Stimulated activated CD8-positive, alpha-beta memory T cell treated with anti-CD3 and anti-CD28 coated beads, Interleukin-15, amount 100 ng/mL, for 48 hours (primary cell): Measurements from ENCODE around the gene NCOA7.

Experiments
- DNase-seq, 2 donors: peaks; one replicate each; pipeline ENCODE4 v3.0.0-alpha.2; 2020; ENCODE audit warnings: low read depth in 2 of 2

Gene NCOA7

DNA sequence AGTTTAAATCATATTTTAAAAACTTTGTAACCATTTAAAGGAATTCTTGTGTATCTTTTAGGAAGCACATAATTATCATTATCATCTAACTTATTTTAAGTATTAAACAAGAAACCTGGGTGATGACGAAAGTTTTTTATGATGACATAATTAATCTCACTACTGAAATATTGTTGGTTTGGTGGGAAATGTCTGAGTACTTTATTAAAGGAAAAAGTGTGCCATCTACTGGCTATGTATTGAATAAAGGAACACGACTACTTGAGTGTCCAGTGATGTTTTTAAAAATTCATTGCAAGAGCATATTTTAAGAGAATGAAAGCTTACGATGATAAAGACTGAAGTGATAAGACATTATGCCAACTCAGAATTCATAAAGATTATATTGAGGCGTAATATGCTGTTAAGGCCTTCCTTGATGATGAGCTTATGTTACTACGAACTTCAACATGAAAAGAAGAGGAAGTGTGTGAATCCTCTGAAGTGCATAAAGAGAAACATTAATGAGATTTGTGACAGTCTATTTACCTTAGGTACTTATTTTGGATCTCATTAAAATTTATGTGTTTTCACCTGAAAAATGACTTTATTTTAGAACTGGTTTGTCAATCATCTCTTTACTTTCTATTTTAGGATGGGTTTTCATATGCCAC is 183.6 kb downstream of the NCOA7 start:
- DNase-seq, result no peak

DNA sequence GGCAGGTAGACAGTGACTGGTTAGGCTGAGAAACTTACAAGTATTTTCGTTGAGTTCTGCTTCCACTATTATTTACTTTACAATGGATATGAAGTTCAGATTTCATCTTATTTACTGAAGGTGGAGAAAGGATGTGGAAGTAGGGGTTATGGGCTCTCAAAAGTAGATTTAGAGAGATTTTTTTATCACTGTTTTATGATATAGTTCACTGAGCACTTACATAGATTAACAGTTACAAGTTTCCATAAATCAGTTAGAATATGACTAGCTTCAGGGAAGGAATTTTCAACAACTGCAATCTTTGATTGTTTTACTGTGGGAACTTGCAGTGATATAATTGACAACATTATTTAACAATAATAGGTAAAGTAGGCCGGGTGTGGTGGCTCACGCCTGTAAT is 188.3 kb downstream of the NCOA7 start:
- no peak for DNase-seq
